GM12872 (cell line): ENCODE measurements around the gene MMP24.
A peak's percentile ranks its signal among the peaks of the same experiment; 100 is the strongest.

Source experiments
- CTCF ChIP-seq: IDR thresholded peaks from 3 replicates; pipeline ENCODE4 v1.5.1; 2011; ENCODE audit warnings: low read depth, mild to moderate bottlenecking, low read length, moderate library complexity; ENCODE audit not compliant: insufficient read depth

The MMP24 gene

DNA sequence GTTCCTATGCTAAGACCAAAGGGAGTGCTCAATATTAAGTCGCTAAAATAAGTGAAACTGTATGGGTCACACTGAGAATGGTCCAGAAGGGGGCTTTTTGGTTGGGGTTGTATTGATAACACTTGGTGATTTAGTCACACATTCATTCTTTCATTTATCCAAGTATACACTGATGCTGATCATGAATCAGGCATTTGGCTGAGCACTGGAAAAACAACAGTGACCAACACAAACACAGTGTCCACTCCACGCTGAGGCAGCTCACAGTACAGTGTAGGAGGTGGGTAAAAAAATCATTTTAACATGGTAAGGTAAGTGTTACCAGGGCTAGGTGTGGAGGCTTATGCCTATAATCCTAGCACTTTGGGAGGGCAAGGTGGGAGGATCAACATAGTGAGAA is 74.9 kb downstream of the MMP24 start:
- no peak for TF ChIP-seq CTCF

GRCh38 chr20:35302421-35303335 is 76.2 kb downstream of the MMP24 start:
- TF ChIP-seq CTCF = no peak

GRCh38 chr20:35303382-35303734 is 76.9 kb downstream of the MMP24 start:
- TF ChIP-seq CTCF = no peak

DNA sequence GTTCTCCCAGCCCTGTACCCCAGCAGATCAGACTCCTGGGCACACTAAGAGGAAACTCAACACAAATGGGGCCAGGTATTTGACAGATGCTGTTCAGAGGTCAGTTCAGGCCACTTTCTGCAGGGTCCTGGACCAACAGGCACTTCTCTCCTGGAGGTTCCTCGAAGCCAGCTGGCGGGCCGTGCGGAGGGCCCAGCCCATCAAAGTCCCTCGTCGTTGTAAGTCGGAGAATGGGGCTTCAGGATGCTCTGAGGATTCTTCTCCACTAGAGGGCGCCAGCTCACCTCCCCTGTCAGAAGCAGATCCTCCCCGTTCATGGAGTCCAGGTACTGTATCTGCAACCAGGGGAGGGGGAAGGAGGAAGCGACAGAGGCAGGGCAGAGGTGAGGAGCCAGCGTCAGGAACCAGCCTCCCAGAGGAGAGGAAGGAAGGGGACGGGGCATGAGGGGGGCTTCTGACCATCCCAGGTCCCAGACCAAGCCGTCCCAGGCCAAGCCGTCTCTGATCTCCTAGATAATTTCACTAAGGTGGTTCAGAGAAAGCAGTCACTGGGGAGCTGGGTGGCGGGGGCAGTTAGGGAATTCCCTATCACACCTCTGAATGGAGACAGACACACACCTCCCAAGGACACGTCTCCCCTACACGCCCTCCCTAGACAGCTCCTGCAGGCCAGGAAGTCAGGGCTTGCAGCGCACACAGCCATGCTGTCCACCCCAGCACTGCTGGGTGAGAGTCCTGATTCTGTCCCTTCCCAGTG is 77.4 kb downstream of the MMP24 start:
- TF ChIP-seq CTCF = peak; percentile 95

DNA sequence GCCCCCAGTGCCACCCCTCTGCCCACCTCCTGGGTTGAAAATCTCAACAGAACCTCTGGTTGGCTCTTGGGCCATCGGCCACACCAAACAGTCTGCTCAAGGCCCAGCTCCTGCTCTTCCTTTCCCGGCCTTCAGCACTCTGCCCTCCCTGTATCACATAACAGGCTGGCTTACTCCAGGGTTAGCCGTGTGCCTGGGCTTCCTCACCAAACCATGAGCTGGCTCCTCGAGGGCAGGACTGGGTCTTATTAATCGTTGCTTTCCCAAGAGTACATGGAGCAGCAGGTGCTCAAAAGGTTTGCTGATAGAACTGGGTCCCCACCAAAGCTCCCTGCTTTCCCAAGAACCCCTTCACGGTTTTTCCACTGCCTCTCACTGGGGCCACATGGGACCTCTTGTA is 78.5 kb downstream of the MMP24 start:
- no peak for TF ChIP-seq CTCF

DNA sequence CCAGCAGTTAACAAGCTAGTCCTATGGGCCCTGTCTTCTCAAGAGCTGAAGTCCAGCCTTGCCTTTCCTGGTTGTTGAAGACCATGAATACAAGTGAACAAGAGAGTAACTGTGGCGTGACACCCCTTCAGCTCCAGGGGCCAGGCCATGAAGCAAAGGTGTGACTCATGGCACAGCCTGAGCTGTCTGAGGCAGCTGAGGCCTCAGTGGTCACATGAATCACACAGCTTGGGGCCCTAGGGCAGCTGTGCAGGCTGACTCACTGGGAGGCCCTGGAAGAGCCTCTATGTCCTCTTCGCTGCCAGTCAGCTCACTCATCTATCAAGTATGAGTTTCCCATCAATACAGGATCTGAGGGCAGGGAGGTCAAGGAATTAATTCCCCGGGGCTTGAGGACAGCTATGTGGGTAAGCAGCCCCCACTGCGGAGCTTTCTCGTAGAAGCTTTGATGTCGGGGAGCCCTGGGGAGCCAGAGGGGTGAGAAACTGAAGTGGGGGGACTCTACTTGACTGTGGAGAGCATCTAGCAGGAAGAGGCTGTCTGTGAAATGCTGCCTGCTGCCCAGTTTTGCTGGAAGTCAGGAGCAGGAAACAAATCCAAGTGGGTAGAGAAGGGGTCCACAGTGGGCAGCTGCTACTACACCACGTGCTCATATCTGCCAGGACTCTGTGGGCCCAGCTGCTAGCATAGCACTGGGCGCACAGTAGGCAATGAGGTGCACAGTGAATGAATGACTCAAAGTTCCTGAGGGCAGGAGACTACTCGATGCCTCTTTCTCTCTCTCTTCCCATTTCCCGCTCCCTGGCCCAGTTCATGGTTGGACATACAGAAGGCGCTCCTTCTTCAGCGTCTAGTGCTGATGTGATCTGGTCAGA is 79.4 kb downstream of the MMP24 start:
- no peak for TF ChIP-seq CTCF
